SIG-M5 (cell line): ENCODE measurements around the gene SPACA7.
"Not testable (repeated sequence)": the region's sequence is repeated elsewhere in the genome, so short reads cannot be mapped to it uniquely, and the experiment has no call there.

ENCODE experiments used
- DNase-seq: peaks from one replicate; lab custom pipeline; 2025; lab: John Stamatoyannopoulos, UW

The SPACA7 gene

DNA sequence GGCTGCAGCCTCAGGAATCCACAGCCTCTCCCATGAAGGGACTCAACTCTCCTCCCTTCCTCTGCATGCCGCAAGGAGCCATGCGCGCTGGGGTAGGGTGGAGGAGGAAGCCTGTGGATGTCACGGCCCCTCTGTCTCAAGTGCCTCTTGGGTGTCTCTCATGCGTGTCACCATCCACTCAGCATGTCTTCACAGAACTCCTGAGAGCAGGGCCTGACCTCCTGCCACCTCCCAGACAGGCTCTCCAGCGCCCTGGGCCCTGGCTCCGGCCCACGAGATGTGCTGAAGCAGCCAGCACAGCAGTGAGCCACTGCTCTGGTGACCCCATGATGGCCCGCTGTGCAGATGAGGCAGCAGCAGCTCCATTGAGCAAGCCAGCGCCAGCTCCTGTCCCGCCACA is 25.9 kb upstream of the SPACA7 start:
- DNase-seq, result no peak

DNA sequence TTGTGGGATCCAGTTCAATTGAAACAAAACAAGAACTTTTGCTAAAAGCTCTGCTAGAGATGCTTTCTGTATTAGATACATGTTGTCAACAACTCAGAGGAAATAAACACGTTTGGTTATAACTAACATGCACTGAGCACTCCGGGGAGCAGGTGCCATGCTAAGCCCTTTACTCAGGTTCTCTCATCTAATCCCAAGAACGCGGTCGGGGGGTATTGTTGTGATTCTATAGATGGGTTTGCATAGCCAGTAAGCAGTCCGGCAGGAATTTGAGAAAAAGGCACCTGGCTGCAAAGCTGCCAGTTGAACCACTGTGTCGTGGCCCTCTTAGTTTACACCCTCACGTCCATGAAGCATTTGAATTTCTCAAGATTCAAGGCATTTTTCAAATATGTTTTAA is 24.3 kb upstream of the SPACA7 start:
- DNase-seq, result no peak

DNA sequence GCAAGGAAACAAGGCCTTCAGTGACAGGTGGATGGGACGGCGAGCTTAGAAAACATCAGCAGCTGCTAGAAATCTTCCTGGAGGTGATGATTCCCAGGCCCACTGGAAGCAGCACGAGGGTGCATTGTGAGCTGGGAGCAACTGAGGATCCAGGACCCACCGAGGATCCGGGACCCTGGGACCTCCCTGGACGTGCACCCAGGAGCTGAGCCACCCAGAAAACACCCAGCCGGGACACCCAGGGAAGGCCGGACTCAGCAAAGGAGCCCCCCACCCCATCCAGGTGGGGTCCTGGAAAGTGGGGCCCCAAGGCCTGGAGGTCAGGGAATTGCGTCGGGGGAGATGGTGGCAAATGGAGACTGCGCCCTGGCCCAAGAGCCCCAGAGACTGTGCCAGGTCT is 22.3 kb upstream of the SPACA7 start:
- no peak for DNase-seq

DNA sequence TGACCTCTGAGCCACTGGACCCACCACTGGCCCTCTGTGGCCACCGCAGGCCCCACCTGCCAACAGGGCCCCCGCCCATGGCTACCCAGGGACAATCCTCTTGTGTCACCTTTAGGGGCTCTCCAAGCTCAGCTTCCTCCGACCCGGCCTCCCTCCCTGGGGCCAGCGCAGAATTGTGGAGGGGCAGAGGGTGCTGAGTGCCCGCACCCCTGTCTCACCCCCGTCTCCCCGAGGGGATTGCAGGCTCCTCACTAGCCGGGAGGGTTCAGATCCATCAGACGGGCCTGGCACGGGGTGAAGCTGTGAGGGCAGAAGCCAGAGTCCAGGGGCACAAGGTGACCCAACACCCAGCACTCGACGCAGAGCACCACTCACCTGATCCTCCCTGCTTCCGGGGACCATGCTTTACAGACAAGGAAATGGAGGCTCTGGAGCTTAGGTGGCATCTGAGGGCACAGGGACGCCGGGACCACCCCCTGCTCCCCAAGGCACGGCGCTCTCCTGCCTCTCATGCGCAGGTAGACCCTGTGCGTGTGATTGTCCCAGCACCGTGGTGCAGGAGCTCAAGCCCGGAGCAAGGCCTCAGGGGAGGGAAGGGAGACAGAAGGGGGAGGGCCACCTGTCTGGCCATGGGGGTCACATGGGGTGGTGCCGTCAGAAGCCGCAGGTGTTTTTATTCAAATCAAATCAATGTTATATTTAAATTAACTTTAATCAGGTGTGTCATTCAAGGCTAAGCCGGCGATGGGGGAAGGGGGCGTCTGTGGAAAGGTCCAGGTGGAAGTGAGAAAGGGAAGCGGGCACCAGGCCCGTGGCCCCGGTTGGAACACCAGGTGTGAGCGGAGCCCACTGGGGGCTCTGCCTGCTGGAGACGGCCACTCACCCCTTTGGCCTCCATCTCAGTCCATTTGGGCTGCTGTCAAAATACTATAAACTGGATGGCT is 21.6 kb upstream of the SPACA7 start:
- no peak for DNase-seq

DNA sequence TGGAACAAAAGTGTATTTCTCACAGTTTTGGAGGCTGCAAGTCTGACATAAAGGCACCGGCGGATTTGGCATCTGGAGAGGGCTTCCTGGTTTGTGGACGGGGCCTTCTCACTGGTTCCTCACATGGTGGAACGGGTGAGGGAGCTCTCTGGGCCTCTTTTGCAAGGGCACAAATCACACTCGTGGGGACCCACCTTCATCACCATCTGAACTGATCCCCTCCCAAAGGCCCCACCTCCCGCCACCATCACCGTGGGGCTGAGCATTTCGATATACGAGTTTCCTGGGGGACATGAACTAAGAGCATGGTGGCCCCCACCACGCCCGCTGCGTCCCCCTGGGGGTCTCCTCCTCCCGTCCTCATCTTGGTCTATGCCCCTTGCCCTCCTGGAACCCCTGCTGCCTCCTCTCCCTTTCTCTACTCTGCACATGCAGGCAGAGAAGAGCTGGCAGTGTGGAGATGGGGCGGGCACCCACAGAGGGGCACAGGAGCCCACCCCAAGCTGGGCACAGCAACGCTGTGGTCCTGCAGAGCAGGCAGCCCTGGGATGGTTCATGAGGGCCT is 20.8 kb upstream of the SPACA7 start:
- DNase-seq, result no peak

DNA sequence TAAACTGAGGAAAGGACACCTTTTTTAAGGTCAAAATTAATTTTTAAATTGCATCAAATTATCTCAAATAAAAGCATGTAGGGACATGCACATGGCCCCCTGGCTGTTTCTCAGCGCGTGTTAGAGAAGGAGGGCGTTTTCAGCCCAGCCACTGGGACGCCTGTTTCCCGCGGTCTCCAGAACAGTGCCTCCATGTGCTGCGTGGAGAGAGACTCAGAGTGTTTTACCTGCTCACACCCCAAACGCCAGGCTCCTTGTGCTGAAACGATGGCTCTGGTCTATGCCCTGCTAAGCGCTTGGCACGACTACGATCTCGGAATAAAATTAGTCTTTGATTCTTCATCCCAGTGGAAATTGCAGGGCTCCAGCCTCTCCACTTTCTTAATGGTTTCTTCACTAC is 20.0 kb upstream of the SPACA7 start:
- no peak for DNase-seq

DNA sequence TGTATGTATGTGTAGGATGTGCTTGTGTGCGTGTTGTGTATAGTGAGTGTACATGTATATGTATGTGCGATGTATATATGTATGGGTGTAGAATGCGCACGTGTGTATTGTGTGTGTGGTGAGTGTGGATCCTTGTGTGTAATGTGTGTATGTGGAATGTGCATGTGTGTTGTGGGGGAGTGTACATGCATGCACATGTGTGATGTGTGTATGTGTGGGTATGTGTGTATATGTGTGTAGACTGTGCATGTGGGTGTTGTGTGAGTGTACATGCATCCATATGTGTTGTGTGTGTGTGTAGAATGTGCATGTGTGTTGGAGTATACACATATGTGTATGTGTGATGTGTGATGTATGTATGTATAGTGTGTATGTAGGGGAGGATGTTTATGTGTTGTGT is 18.0 kb upstream of the SPACA7 start:
- DNase-seq, result no peak

DNA sequence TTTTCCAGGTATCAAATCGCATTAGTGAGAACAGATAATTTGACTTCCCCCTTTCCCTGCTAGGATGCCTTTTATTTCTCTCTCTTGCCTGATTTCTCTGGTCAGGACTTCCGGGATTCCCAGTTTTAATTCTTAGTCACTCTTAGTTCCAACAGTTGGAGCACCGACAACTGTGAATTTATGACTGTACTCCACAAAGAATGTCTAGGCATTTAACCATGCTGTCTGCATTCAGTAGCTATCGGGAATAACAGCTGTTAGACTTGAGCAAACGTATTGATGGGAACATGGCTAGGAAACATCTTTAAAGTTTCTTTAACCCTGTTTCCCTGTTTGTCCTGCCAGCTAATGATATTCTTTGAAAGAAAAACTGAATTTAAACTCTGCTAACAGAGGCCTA is 14.1 kb upstream of the SPACA7 start:
- no peak for DNase-seq

DNA sequence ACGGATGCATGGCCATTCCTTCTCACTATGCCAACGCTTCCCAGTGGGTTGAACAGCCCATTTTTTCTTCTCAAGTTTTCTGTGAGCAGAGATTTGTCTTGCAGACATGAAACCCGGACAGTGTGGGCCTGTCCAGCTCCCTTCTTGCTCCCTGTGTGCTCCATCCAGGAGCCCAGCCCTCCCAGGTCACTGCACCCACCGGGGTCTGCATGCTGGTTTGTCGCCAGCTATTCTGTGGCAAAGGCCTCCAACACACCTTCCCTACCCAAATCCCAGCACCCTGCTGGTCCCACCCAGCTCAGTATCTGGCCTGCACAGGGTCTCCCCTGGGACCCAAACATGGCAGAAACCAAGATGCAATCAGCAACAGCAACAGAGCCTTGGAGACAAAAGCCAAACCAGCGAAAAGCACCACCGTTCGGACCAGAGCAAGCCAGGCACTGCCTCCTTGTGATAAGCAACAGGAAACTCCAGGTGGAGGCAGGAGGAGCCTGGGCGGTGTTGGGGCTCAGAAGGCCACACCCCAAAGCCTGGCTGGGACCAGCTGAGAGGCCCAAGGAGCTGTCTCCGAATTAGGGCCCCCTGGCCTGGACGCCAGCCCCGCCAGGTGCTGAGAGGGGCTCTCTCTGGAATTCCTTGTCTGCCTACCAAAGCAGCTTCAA is 12.2 kb upstream of the SPACA7 start:
- DNase-seq, result no peak

DNA sequence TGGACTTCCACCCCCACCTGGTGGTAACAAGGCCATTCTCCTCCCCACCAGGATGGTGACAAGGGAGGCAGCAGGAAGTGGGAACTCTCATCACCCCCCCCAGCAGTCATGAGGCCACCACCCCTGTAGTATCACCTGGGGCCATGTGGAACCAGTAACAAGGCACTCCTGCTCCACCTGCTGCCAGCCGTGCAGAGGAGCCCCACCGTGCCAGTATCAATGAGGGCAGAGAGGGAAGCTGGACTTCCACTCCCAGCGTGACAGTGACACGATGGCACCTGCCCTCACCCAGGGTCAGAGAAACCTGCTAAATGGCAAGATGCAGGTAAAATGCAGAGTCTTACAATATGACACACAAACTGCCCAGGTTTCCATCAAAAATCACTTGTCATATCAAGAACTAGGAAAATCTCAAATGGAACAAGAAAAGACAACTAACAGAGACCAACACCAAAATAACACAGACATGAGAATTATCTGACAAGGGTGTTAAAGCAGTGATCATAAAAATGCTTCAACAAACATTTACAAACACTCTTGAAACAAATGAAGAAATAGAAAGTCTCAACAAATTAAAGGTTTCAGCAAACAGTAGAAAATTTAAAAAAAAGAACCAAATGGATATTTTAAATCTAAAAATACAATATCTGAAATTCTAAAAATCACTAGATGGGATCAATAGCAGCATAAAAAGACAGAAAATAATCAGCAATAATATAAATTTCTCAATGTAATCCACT is 9.1 kb upstream of the SPACA7 start:
- DNase-seq, result no peak

DNA sequence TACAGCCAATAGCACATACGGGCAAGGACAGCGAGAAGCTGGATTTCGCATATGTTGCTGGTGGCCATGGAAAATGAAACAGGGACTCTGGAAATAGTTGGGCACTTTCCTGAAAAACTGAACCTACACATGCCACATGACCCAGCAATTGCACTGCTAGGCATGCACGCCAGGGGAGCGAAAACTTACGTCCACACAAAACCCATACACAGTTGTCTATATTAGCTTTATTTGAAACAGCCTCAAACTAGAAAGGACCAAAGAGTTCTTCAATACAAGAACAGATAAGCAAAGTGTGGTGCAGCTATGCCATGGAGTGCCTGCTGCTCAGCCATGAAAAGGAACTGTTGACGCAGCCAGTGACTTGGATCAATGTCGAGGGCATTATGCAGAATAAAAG is 7.3 kb upstream of the SPACA7 start:
- no peak for DNase-seq

DNA sequence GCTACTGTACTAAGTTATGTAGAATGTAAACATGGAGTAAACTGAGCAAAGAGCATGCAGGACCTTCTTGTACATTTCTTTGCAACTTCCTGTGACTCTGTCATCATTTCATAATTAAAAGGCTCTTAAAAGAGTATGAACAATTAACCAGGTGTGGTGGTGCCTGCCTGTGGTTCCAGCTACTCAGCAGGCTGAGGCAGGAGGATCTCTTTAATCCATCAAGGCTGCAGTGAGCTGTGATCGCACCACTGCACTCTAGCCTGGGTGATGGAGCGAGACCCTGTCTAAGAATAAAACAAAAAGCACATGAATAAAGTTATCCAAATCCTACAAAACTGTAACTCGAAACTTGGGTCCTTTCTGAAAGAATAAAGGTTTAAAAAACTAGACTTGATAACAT is 5.8 kb upstream of the SPACA7 start:
- DNase-seq, result no peak

DNA sequence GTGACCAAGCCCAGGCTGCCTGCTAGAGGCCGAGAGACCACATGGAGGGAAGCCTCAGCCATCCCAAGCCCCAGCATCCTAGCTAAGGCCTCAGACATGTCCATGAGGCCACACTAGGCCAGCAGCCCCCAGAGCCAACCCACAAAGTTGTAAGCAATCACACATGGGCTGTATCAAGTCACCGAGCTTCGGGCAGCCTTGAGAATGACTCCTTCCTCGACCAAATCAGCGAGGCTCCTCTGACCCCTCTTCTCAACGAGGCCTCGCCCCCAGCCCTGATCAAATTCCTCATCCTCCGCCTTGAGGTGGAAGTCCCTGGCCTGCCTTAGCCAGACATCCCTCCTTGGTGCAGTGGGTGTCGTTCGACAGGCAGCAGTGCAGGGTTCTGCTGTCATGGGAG is 1.9 kb upstream of the SPACA7 start:
- DNase-seq, result no peak

DNA sequence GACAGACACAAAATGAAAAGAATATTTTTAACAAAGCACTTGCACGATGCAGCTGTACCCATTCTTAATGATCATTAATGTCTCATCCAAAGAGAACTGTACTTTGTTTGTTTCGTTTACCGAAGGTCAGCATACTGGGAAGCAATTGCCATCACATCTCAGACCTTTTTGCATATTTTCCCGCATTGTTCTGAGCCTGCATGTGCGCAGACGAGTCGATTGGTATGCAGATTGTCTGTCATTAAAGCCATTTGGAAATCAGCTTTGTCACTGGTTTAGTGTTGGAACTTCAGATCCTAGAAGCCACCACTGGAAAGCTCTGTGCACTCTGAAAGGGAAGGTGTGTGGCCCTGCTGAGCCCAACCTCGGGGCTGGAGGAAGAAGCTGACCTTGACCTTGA is 15.6 kb downstream of the SPACA7 start:
- no peak for DNase-seq

DNA sequence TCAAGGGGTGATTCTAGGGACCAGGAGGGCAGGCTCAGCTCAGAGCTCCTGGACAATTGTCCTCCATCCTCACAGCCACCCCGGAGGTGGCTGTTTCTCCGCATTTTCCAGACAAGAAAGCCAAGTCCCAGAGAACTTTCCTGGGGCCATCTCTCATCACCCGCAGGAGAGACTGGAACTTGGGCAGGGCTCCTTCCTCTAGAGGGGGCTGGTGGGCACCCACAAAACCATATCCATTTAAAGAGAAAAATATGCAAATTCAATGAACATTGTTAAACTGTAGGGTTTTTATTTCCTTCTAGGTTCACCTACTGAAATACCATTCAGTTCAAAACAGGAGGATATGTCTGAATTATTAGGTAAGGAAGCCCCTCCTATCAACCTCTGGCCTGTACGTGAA is 16.6 kb downstream of the SPACA7 start:
- no peak for DNase-seq

DNA sequence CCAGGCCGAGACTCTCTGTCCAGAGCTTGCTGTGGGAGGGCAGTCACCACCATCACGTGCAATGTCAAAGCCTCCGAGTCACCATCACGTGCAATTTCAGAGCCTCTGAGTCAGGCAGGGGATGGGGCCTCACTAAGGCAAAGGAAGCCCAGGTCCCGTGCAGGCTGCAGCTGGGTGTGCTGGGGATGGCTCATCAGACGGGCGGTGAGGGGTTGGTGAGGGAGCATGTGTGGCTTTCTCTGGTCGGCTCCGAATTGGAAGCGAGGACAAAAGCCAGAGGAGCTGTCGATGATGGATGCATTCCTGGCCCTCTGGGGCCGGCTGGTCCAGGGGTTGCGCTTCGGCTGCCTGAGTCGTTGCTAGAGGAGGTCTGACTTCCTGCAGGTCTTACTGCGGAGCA is 18.9 kb downstream of the SPACA7 start:
- not testable (repeated sequence) for DNase-seq

DNA sequence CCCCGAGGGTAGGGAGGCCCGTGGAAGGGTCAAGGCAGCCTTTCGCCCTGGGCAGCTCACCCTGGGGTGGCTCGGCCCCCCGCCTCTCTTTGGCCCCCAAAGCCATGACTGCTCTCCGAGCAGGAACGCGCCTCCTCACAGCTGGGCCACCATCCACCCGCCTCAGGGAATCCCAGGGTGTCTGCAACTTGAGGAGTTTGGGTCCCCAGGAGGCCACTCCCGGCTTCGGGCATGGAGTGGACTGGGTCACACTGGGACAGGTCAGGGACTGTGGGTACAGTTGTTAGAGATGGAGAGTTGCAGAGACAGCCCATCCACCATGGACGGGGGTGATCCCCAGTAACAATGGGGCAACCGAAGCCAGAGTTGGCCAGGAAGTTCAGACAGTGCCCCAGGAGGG is 19.8 kb downstream of the SPACA7 start:
- not testable (repeated sequence) for DNase-seq

DNA sequence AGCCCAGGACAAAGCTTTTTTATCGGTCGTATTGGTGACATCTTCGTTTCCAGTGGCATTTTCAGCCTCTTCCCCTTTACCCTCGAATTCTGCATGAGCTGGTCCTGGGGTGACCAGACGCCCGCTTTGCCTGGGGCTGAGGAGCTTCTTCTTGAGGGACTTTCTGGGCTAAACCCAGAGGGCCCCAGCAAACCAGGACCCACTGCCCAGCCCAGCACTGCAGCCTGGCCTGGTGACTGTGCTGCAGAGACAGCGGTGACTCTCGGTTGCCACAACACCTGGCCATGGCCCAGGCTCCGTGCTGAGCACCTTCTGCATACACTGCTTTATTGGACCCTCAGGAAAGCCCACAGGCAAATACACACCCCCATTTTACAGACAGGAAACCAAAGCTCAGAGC is 21.0 kb downstream of the SPACA7 start:
- DNase-seq, result no peak

DNA sequence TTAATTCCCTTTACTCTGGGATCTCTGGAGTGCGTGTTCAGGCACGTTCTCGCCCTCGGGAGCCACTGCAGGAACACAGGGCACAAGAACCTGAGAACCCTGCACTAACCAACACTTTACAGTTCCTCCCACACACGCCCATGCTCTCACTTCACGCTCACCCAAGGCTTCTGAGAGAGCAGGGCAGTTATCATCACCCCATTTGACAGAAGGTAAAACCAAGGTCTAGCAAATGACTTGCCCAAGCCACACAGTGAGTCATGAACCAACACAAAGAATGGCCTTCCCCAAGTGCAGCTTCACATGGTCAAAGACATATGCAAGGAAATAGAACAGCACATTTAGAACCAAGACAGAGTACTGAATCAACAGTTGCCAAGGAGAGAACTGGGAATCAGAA is 22.2 kb downstream of the SPACA7 start:
- DNase-seq, result not testable (repeated sequence)

DNA sequence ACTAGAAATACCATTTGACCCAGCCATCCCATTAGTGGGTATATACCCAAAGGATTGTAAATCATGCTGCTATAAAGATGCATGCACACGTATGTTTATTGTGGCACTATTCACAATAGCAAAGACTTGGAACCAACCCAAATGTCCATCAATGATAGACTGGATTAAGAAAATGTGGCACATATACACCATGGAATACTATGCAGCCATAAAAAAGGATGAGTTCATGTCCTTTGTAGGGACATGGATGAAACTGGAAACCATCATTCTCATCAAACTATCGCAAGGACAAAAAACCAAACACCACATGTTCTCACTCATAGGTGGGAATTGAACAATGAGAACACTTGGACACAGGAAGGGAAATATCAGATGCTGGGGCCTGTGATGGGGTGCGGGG is 33.7 kb downstream of the SPACA7 start:
- DNase-seq, result not testable (repeated sequence)

DNA sequence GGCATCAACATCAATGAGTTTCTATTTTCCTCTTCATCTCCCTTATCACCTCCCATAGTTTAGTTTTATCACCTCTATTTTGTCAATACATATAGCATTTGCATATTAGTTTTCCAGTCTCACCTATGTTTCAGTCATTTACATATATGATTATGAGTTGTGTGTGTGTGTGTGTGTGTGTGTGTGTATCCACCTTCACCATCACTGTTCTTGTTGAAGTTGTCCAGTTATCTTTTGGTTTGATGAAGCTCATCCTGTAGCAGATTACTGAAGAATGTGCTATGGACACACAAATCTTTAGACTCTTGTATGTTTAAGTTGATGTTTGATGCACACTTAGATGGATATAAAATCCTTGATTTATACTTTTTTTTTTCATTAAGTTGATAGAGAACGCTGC is 40.5 kb downstream of the SPACA7 start:
- no peak for DNase-seq

DNA sequence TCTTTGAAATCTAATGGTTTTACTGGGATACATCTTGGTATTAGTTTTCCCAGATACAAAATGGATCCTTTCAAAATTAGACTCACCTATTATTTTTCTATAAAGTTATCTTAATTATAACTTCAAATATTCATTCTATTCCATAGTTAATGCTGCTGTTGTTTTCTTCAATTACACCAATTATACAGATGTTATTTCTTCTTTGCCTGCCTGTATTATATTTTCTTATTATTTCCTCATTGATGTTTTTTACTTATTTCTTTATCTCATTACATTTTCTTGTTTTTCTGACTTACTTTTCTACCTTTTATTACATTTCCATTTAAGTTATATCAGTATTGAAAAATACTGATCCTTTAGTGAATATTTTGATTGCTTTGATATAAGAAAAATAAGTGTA is 40.9 kb downstream of the SPACA7 start:
- DNase-seq, result no peak

DNA sequence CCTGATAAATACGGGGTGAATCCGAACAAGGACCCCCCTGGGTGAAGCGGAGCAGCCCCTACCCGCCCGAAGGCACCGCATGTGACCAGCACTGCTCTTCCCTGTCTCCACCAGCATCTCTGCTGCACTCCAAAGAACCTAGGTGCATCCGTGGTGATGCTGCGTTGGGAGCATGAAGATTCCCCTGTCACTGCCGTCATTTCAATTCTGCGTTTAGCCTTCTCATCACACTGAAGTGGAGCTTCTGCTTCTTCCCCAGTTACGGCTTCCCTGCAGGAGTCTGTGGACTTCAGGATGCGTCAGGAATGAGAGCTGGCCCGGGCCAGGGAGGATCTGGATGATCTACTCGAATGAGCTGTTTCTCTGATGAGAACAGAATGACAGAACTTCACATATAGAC is 47.9 kb downstream of the SPACA7 start:
- no peak for DNase-seq
